H1 (cell line): ENCODE measurements around the gene SH3PXD2A. TPM values are rescaled to one million over a fixed set of nuclear protein-coding genes. Genes with fewer than 3 reads are reported as not detected.

Experiments used
- BACH1 ChIP-seq: IDR thresholded peaks from 2 replicates; pipeline ENCODE4 v1.6.1; 2012; ENCODE audit warnings: low read length, improper control_type of control experiment
- CHD1 ChIP-seq: IDR thresholded peaks from 2 replicates; pipeline ENCODE4 v1.6.1; 2012; ENCODE audit warnings: low read depth, low read length, improper control_type of control experiment
- CREB1 ChIP-seq: IDR thresholded peaks from 2 replicates; pipeline ENCODE4 v1.6.1; 2012; ENCODE audit warnings: inconsistent platforms
- FOSL1 ChIP-seq: IDR thresholded peaks from 2 replicates; pipeline ENCODE4 v1.6.1; 2011; ENCODE audit warnings: mild to moderate bottlenecking, low read depth, low read length, moderate library complexity; ENCODE audit not compliant: insufficient read depth
- HDAC2 ChIP-seq, 2 experiments: fragments of 300-600 bp in 1 of 2; sonication (generic) in 1 of 2; IDR thresholded peaks; 2 replicates each; pipeline ENCODE4 v1.6.1; 2011 to 2012; ENCODE audit warnings: low read depth in 2 of 2, low read length in 2 of 2, mild to moderate bottlenecking in 2 of 2, moderate library complexity in 2 of 2, borderline replicate concordance in 1 of 2, inconsistent platforms in 1 of 2
- HDAC6 ChIP-seq: IDR thresholded peaks from one replicate; pipeline ENCODE4 v1.7.1; 2012; ENCODE audit warnings: low read depth, mild to moderate bottlenecking, inconsistent platforms, low read length, moderate library complexity
- KDM5A ChIP-seq: fragments of 200-600 bp; IDR thresholded peaks from 2 replicates; pipeline ENCODE4 v1.7.1; 2012; ENCODE audit warnings: mild to moderate bottlenecking, low read length, inconsistent platforms, mixed read lengths
- MAFK ChIP-seq: IDR thresholded peaks from 2 replicates; pipeline ENCODE4 v1.6.1; 2012; ENCODE audit warnings: low read depth, mild to moderate bottlenecking, improper control_type of control experiment, low read length
- POLR2AphosphoS5 ChIP-seq: IDR thresholded peaks from 2 replicates; pipeline ENCODE4 v1.6.1; 2011; ENCODE audit warnings: low read depth, low read length
- TEAD4 ChIP-seq: IDR thresholded peaks from 2 replicates; pipeline ENCODE4 v1.6.1; 2012; ENCODE audit warnings: low read depth, low read length, inconsistent platforms, mixed read lengths
- polyA plus RNA-seq, 7 experiments: library from polyadenylated mRNA; depleted of rRNA in 3 of 7; stranded (reverse) in 5 of 7; unstranded in 2 of 7; fragments of >200 nt in 5 of 7; fragments of 200-250 nt in 2 of 7; gene quantifications; 1 replicate in 5 of 7; 2 replicates in 1 of 7; 4 replicates in 1 of 7; pipeline versions ENCODE4 v1.2.1 to v1.2.3, GENCODE V29; 2011 to 2013; ENCODE audit warnings: missing spikeins in 2 of 7, mixed read lengths in 2 of 7
- total RNA-seq: library from RNA; stranded (reverse); fragmentation: NEBNext Ultra II Directional; extraction: Animal tissue kit (Norgen Biotek cat#: 25700); gene quantifications from 2 replicates; pipeline ENCODE4 v1.2.1, GENCODE V29; 2021

Gene SH3PXD2A
- total and polyA plus RNA-seq, 2 of the 8 experiments (the other 6 are each of a cell fraction or from before 2014, with no cell fraction given): 5.4 to 16.3 TPM

- no peak for TF ChIP-seq MAFK
- no peak for TF ChIP-seq CREB1
- no peak for TF ChIP-seq CHD1
- TF ChIP-seq BACH1: no peak
- TF ChIP-seq TEAD4: no peak
- no peak for TF ChIP-seq HDAC2 (IDR thresholded peaks at IDR 0.05; ENCODE audit: borderline replicate concordance in 1 of 2, low read depth in 2 of 2, low read length in 2 of 2)
- no peak for TF ChIP-seq FOSL1
- no peak for TF ChIP-seq POLR2AphosphoS5
- no peak for TF ChIP-seq HDAC6
- TF ChIP-seq KDM5A: no peak
Measured at GRCh38 chr10:103732339-103733044, 122.9 kb downstream of the SH3PXD2A start (continued).
